NCI-H2196 treated with DMSO at 0.1 percent for 48 hours (cell line): Measurements from ENCODE around the gene TMEM40.
"Not testable (repeated sequence)": the region's sequence is repeated elsewhere in the genome, so short reads cannot be mapped to it uniquely, and the experiment has no call there.

Source experiments
- DNase-seq: peaks from one replicate; lab custom pipeline; 2025; ENCODE audit not compliant: unreplicated experiment; lab: John Stamatoyannopoulos, UW

TMEM40 gene

DNA sequence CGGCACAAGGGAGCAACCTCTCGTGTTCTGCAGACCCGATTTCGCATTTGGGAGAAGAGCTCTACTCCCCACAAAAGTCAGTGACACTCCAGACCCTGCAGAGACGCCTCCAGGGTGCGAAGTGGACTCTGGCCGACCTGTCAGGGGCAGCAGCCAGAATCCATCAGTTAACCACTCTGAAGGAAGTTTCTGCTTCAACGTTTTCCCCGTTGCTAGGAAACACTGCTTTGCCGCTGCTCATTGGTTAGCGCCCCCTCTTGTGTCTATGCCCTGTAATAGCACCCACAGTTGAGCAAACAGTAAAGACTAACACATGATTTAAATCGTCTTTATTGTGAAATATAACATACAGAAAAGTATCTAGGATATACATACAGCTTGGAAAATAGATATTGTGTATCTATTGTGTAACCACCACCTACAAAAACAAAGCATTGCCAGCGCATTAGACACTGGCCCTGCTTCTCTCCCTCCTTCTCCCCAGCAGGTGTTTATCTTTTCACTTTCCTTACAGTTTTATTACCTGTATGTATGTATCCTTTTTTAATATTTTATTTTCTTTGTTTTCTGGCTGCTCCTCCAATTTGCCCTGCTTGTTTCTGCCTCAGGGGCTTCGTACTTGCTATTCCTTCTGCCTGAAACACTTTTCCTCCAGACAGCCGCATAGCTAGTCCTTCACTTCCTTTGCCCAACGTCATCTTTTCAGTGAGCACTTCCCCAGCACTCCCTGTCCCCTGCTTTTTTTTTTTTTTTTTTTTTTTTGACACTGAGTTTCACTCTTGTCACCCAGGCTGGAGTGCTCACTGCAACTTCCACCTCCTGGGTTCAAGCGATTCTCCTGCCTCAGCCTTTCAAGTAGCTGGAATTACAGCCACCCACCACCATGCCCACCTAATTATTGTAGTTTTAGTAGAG, 38.8 kb downstream of the TMEM40 start:
- DNase-seq: peak; percentile 23

- DNase-seq: no peak
Measured at GRCh38 chr3:12719541-12719940, 39.5 kb downstream of the TMEM40 start.

- no peak for DNase-seq
Measured at GRCh38 chr3:12716605-12717151, 42.4 kb downstream of the TMEM40 start.

DNA sequence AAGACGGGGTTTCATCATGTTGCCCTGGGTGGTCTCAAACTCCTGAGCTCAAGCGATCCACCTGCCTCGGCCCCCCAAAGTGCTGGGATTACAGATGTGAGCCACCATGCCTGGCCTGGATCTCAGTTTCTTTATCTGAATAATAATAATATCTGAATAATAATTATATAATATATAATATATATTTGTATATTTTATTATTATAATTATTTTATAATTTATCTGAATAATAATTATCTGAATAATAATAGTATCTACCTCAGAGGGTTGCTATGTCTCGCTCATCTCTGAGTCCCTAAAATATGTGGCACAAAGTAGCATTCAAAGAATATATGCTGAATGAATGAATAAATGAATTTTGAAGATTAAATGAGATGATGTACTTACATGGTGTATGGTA, 44.8 kb downstream of the TMEM40 start:
- DNase-seq: no peak

DNA sequence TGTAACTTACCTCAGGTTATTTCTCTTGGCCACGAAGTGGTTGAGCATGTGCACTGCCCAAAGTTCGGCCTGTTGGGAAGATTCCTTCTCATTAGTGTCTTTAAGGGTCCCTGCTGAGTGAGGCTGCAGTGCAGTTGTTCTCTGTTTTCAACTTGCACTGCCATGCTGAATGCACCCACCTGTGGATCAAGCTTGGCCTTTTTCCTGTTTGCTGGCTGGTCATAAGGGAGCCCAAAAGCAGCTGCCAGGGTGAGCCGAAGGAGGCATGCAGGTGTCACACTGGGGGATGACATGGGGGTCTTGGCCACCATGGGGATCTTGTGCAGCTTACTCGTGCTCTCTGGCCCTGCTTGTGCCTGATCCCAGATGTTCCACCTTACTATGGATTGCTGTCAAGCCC, 49.0 kb downstream of the TMEM40 start:
- DNase-seq: no peak

DNA sequence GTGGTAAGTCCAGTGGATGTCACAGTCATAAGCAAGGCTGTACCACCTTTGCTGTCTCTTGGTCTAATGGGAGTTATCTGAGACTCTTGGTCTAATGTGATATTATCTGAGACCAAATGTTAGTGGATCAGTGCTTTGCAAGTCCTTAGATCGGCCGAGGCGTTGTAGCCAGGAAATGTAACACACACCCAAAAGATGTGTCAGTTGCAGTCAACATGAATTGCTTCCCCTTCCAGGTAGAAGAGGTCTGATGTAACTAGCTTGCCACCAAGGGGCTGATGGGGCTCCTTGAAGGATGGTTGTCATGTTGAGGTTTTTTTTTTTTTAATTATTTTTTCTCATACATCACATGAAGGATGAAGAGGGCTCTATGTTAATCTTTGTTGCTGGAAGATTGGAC, 49.7 kb downstream of the TMEM40 start:
- DNase-seq: no peak

DNA sequence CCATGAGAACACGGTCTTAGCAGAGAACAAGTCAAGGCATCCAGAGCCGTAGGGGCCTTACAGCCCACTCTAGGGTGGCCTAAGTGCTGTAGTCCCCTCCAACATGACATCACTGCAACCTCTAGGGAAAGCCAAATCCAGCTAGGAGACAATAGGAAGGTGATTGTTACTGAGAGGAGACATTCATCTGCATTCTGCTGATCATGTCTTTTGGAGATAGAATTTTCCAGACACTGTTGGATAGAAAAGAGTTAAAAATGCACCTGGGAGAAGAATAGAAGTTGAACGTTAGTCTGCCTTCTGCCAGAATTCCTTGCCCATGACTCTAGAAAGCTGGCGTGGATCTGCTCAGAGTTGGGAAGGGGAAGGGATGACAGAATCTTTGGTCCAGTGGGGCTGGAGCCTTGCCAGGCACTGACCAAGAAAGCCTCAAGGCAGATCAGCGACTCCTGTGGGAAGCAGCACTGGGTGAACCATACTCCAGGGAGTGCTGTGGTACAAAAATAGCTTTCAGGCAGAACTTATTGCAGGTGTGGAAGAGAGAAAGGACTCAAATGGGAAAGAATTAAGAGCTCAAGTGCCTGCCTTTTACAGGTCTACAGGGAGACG, 50.4 kb downstream of the TMEM40 start:
- DNase-seq: no peak

DNA sequence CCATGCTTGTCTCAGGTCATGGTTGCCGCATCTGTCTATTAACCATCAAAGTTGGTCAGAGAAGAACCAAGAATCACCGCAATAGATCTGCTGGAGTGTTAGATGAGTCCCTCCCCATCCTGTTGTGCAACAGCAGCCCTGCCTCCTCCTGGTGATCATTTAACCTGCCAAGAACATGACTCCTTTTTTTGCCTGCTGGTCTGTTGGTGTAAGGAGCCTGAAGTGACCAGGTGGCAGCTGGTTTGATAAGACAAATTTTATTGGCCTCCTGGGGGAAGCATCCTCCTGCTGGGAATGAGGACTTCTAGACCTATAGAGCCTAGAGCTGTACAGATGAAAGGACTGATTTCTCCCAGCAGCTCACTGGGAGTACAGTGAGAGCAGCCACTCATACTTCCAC, 51.6 kb downstream of the TMEM40 start:
- DNase-seq: peak; percentile 13

DNA sequence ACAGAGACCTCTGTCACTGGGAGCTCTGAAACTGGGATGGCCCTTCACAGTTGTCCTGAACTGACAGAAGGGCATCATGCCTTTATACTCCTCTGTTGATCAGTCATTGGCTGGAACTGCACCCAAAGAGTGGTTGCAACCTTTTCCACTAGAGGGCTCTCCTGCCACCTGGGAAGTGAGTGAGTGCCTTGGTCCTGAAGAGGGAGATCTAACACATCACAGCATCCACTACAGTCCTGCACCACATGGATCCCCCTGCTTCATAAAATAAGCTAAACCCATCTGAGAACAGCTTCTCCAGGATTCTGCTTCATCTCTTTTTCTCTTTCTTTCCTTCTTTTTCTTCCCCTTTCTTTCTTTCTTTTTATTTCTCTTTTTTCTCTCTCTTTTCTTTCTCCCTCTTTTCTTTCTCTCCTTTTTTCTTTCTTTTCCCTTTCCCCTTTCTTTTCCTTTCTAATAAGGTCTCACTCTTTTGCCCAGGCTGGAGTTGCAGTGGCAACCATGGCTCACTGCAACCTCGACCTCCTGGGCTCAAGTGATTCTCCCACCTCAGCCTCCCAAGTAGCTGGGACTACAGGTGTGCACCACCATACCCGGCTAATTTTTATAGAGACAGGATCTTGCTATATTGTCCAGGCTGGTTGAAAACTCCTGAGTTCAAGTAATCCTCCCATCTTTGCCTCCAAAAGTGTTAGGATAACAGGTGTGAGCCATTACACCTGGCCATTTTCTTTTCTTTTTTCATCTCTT, 52.4 kb downstream of the TMEM40 start:
- peak; percentile 22 for DNase-seq

GRCh38 chr3:12705981-12706380, 53.1 kb downstream of the TMEM40 start:
- DNase-seq: no peak

DNA sequence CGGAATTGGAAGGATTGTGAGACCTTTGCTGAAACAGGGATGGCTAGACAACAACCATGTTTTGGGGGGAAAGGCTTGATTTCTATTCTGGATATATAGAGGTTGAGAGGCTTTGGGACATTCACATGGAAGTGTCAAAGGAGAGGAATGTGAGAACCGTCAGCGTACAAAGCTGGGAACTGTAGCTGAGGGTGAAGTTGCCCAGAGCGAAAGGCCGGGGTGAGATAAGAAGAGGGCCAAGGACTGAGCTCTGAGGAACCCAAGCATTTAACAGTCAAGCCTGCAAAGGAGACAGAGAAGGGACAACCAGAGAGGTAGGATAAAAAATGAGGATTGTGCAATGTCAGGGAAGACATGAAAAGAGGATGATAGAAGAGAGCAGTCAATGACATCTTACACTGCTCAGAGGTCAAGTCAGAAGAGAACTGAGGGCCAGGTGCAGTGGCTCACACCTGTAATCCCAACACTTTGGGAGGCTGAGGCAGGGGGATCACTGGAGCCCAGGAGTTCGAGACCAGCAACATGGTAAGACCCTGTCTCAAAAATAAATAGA, 53.6 kb downstream of the TMEM40 start:
- no peak for DNase-seq

- DNase-seq: no peak
Measured at GRCh38 chr3:12702501-12702900, 56.6 kb downstream of the TMEM40 start.

DNA sequence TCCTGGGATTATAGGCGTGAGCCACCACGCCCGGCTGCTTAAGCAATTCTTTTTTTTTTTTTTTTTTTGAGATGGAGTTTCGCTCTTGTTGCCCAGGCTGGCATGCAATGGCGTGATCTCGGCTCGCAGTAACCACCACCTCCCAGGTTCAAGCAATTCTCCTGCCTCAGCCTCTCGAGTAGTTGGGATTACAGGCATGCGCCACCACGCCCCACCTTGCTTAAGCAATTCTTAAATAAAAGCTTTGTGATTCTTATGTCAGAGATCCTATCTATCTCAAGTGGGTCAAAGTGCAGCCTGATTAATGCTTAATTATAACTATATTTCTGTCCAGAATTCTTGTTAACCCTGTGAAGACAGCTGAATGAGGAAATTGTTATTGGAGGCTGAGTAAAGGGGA, 57.5 kb downstream of the TMEM40 start:
- not testable (repeated sequence) for DNase-seq

GRCh38 chr3:12700800-12701199, 58.3 kb downstream of the TMEM40 start:
- DNase-seq: no peak

- no peak for DNase-seq
Measured at GRCh38 chr3:12695916-12696315, 63.1 kb downstream of the TMEM40 start.

DNA sequence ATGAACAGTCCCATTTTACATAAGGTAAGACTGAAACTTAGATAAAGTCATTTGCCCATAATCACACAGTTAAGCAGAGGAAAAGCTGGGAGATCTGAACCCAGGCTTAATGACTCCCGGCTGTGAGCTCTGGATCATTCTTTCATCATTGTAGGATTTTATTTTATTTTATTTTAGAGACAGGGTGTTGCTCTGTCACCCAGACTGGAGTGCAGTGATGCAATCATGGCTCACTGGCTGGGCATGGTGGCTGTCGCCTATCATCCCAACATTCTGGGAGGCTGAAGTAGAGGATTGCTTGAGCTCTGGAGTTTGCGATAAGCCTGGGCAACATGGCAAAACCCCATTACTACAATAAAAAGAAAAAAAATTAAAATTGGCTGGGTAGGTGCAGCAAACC, 63.9 kb downstream of the TMEM40 start:
- no peak for DNase-seq

GRCh38 chr3:12692444-12692843, 66.6 kb downstream of the TMEM40 start:
- DNase-seq: no peak

GRCh38 chr3:12689997-12690711, 68.9 kb downstream of the TMEM40 start:
- no peak for DNase-seq

- DNase-seq: no peak
Measured at GRCh38 chr3:12687948-12688347, 71.1 kb downstream of the TMEM40 start.

DNA sequence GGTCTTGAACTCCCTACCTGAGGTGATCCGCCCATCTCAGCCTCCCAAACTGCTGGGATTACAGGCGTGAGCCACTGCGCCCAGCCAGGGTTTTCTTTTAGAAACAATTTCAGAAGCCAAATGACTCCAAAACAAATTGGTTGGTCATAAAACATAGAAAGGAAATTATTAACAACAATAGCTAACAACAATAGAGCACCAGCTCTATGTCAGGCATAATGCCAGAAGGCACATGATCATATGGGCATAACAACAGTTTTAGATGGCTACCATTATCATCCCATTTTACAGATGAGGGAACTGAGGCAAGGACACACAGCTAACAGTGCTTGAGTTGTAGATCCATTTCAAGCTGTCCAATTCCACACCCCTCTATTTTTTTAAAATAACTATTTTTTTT, 73.0 kb downstream of the TMEM40 start:
- DNase-seq: no peak
